22Rv1 (cell line): ENCODE measurements around the gene GNG3.

Experiments used
- H3K27ac ChIP-seq: fragments of 450-650 bp; 2 replicates; pipeline ENCODE4 v1.5.1; 2017
- CTCF ChIP-seq: fragments of 450-650 bp; IDR thresholded peaks from 2 replicates; pipeline ENCODE4 v1.5.1; 2017; ENCODE audit warnings: mild to moderate bottlenecking
- ZFX ChIP-seq: fragments of 450-650 bp; IDR thresholded peaks from 2 replicates; pipeline ENCODE4 v1.6.1; 2017; ENCODE audit warnings: antibody characterized with exemption, borderline replicate concordance

The GNG3 gene

GRCh38 chr11:62721994-62722393 is 14.5 kb downstream of the GNG3 start:
- no peak overlapping the region for H3K27ac ChIP-seq
- no peak for TF ChIP-seq CTCF
- TF ChIP-seq ZFX = no peak

- no peak for TF ChIP-seq CTCF
- TF ChIP-seq ZFX = no peak
- H3K27ac ChIP-seq = no peak overlapping the region; the same call in 1 of the 2 replicates
These were observed 16.7 kb downstream of the GNG3 start for GRCh38 chr11:62724171-62724570.

- TF ChIP-seq ZFX (no peak), CTCF (no peak)
- peak overlapping the region; percentile 99 for H3K27ac ChIP-seq
These were observed 18.2 kb downstream of the GNG3 start for GRCh38 chr11:62725646-62726045.

- TF ChIP-seq CTCF = no peak
- TF ChIP-seq ZFX = no peak
- H3K27ac ChIP-seq = peak overlapping the region; percentile 99
These were observed 18.9 kb downstream of the GNG3 start for GRCh38 chr11:62726156-62726914.

GRCh38 chr11:62726915-62727164 is 19.4 kb downstream of the GNG3 start:
- no peak for TF ChIP-seq ZFX
- no peak for TF ChIP-seq CTCF
- H3K27ac ChIP-seq = peak overlapping the region; percentile 99

DNA sequence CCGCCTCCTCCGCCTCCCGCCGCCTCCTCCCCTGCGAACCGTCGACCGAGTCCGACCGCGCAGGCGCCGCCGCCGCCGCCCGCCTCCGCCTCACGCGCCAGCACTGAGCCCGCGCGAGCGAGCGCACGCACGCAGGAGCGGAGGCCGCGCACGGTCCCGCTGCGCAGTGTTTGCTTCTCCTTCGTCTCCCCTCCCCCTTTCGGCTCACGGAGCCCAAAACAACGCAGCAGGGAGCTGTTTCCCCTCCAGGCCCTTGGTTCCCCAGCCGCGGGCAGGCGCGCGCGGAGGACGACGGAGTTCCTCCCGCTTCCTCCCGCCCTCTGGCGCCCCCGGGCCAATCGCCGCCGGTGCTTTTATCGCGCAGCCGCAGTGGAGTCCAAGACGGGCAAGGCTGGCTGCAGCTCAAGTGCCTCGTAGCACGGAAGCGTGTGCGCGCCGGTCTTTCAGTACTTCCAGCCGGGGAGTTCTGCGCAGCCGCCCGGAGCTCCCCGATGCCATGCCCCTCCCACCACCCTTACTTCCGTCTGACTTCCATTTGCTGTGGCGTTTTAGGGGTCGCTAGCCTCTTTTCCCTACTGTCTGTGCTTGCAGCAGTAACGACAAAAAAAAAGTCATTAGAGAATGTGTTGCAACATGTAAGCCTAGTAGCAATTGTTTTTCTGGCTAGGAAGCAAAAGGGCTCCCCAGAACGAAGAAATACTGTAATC is 19.8 kb downstream of the GNG3 start, which contains the start of gene HNRNPUL2:
Gene HNRNPUL2, minus strand, starts transcription at position 293 of the 707 bp plus-strand sequence. CDS start 301 bp downstream, outside the sequence.
- TF ChIP-seq ZFX (no peak), CTCF (no peak)

GRCh38 chr11:62727872-62728170 is 20.3 kb downstream of the GNG3 start:
- no peak for TF ChIP-seq CTCF
- no peak for TF ChIP-seq ZFX
- peak overlapping the region; percentile 99 for H3K27ac ChIP-seq

More for the DNA sequence above, 19.8 kb downstream of the GNG3 start, which contains the start of gene HNRNPUL2:
- H3K27ac ChIP-seq = peak within 1 kb of the TSS; percentile 99
